ENCODE measurements around the gene PHACTR3. TPM values are rescaled to one million over a fixed set of nuclear protein-coding genes. Genes with fewer than 3 reads are reported as not detected.
A peak's percentile ranks its signal among the peaks of the same experiment; 100 is the strongest.
"Not testable (repeated sequence)": the region's sequence is repeated elsewhere in the genome, so short reads cannot be mapped to it uniquely, and the experiment has no call there.

The PHACTR3 gene
- polyA plus RNA-seq, 1 donor: 12.4 TPM

GRCh38 chr20:59829054-59829785 is 224.9 kb downstream of the PHACTR3 start:
- DNase-seq: no peak

GRCh38 chr20:59829786-59830664 is 225.7 kb downstream of the PHACTR3 start:
- no peak for DNase-seq

GRCh38 chr20:59830665-59831023 is 226.3 kb downstream of the PHACTR3 start:
- DNase-seq: no peak

- no peak for DNase-seq
Observed at GRCh38 chr20:59831024-59831915, 226.9 kb downstream of the PHACTR3 start.

GRCh38 chr20:59831916-59832270 is 227.6 kb downstream of the PHACTR3 start:
- DNase-seq: no peak

GRCh38 chr20:59832406-59833363 is 228.3 kb downstream of the PHACTR3 start:
- no peak for DNase-seq

- peak; percentile 22 for DNase-seq
Observed at GRCh38 chr20:59835057-59835447, 230.7 kb downstream of the PHACTR3 start.

- peak; percentile 74 for DNase-seq
Observed at GRCh38 chr20:59835448-59836395, 231.4 kb downstream of the PHACTR3 start.

GRCh38 chr20:59836767-59837166 is 232.4 kb downstream of the PHACTR3 start:
- DNase-seq: no peak

- no peak for DNase-seq
Observed at GRCh38 chr20:59837623-59838394, 233.5 kb downstream of the PHACTR3 start.

- DNase-seq: no peak
Observed at GRCh38 chr20:59839400-59839799, 235.1 kb downstream of the PHACTR3 start.

GRCh38 chr20:59845472-59845871 is 241.1 kb downstream of the PHACTR3 start:
- no peak for DNase-seq

GRCh38 chr20:59848182-59848581 is 243.8 kb downstream of the PHACTR3 start:
- no peak for DNase-seq

- DNase-seq: peak; percentile 40
Observed at GRCh38 chr20:59850018-59850641, 245.8 kb downstream of the PHACTR3 start.

GRCh38 chr20:59856526-59856925 is 252.2 kb downstream of the PHACTR3 start:
- DNase-seq: not testable (repeated sequence)

- DNase-seq: not testable (repeated sequence)
Observed at GRCh38 chr20:59856941-59857340, 252.6 kb downstream of the PHACTR3 start.

- no peak for DNase-seq
Observed at GRCh38 chr20:59857966-59858365, 253.6 kb downstream of the PHACTR3 start.

GRCh38 chr20:59858425-59858824 is 254.1 kb downstream of the PHACTR3 start:
- DNase-seq: no peak

- no peak for DNase-seq
Observed at GRCh38 chr20:59861401-59861800, 257.1 kb downstream of the PHACTR3 start.

Data from left kidney (tissue), 2 donors.